Heart right ventricle (tissue), 16 donors: Measurements from ENCODE around the gene ELK3. TPM values are rescaled to one million over a fixed set of nuclear protein-coding genes. Genes with fewer than 3 reads are reported as not detected.

Experiments used
- ATAC-seq, 8 donors: fragments of 200-7000 bp; cut with Tn5 transposase; one replicate each; pipeline ENCODE4 v1.9.1; 2020; ENCODE audit warnings: mild to moderate bottlenecking in 8 of 8, moderate library complexity in 8 of 8, moderate number of reproducible peaks in 1 of 8
- DNase-seq, 2 donors: peaks; one replicate each; pipeline ENCODE4 v3.0.0-alpha.2; 2020
- H3K27ac ChIP-seq, 10 donors: fragments of 200-600 bp; sonication (generic) in 2 of 10; one replicate each; pipeline versions ENCODE4 v1.5.0 to v1.8.0; 2020 to 2022; ENCODE audit warnings: mild to moderate bottlenecking in 3 of 10
- H3K27me3 ChIP-seq, 7 donors: fragments of 200-600 bp; one replicate each; pipeline ENCODE4 v1.8.0; 2021 to 2022; ENCODE audit warnings: mild to moderate bottlenecking in 2 of 7
- H3K36me3 ChIP-seq, 9 donors: fragments of 200-600 bp; sonication (generic) in 1 of 9; one replicate each; pipeline versions ENCODE4 v1.5.0 to v1.8.0; 2020 to 2022; ENCODE audit warnings: mild to moderate bottlenecking in 2 of 9
- H3K4me1 ChIP-seq, 9 donors: fragments of 200-600 bp; sonication (generic) in 1 of 9; one replicate each; pipeline versions ENCODE4 v1.5.0 to v1.8.0; 2020 to 2022; ENCODE audit warnings: mild to moderate bottlenecking in 4 of 9
- H3K4me3 ChIP-seq, 10 donors: fragments of 200-600 bp; sonication (generic) in 2 of 10; one replicate each; pipeline versions ENCODE4 v1.5.0 to v1.8.0; 2020 to 2022; ENCODE audit warnings: mild to moderate bottlenecking in 7 of 10, moderate library complexity in 2 of 10
- H3K9me3 ChIP-seq, 11 donors: fragments of 200-600 bp in 10 of 11; sonication (generic) in 2 of 11; one replicate each; pipeline versions ENCODE4 v1.5.0 to v1.8.0; 2013 to 2022; ENCODE audit warnings: mild to moderate bottlenecking in 2 of 11, control low read depth in 1 of 11, moderate library complexity in 1 of 11
- WGBS, 2 donors: extraction: QIAGEN DNeasy Blood & Tissue Kit; methylation state at CpG; one replicate each; pipeline ENCODE4 v1.1.7; 2013; ENCODE audit warnings: inconsistent platforms in 1 of 2; 5-methylcytosine and 5-hydroxymethylcytosine counted together
- intact Hi-C, 10 donors: fragments of 100-400 bp; cut with DNase I; formaldehyde crosslinking; loops; one replicate each; pipeline versions ENCODE4 v1.11.1 to v1.14.2; 2022
- polyA plus RNA-seq, 2 donors: library from polyadenylated mRNA; stranded (reverse); fragments of 200-250 nt; gene quantifications; one replicate each; pipeline ENCODE4 v1.2.3, GENCODE V29; 2013
- total RNA-seq, 10 donors: library from RNA; stranded (reverse); fragmentation: NEBNext Ultra II Directional in 3 of 10; extraction: Animal tissue kit (Norgen Biotek cat#: 25700) in 3 of 10; gene quantifications; one replicate each; pipeline versions ENCODE4 v1.2.1 to v1.2.4, GENCODE V29; 2021 to 2023
- TF ChIP-seq, protein P1 (sequence below), 9 donors: fragments of 200-600 bp; sonication (generic) in 2 of 9; IDR thresholded peaks; one replicate each; pipeline versions ENCODE4 v1.5.0 to v1.8.0; 2021 to 2022; ENCODE audit warnings: antibody characterized with exemption in 9 of 9, mild to moderate bottlenecking in 5 of 9, moderate library complexity in 1 of 9
- donor health status: Arrhythmogenic right ventricular cardiomyopathy.
- donor health status: ischemic (EF 13 %, LVEDD 7.1; RV severe dilation, severe dysfunction).
- donor health status: healthy with polysubstance abuse.
- donor health status: DM: no; HTN: yes; CAD: no.
- donor health status: DM: no; HTN: no; CAD: no.
- donor health status: ischemic (EF 25% LVEDD 6.9; RV normal size, moderate dysfunction).
- donor health status: ischemic (EF 25% LVEDD 5.7; RV mildly dilated, moderate dysfunction).
- donor health status: healthy.
- donor health status: DM: yes; HTN: yes; CAD: no.
- donor health status: Ischemic cardiomyopathy.
- donor health status: ischemic (EF 35%, LVEDD 5.7; RV mildly dilated, moderate dysfunction).
- donor health status: nonischemic (EF 11% LVEDD 7.7; RV severe dilation, severe dysfunction).
- donor health status: DM: yes; HTN: yes; CAD: no.
- donor health status: PGD.
- donor health status: ischemic (EF 29% LVEDD 5.4; RV normal size, mild dysfunction).
- donor health status: nonischemic (EF 23%, LVEDD 6.1; RV moderate dilation, normal function).

Gene ELK3
- total and polyA plus RNA-seq, 12 donors, result 6.6 to 33.0 (median 21.4) TPM

DNA sequence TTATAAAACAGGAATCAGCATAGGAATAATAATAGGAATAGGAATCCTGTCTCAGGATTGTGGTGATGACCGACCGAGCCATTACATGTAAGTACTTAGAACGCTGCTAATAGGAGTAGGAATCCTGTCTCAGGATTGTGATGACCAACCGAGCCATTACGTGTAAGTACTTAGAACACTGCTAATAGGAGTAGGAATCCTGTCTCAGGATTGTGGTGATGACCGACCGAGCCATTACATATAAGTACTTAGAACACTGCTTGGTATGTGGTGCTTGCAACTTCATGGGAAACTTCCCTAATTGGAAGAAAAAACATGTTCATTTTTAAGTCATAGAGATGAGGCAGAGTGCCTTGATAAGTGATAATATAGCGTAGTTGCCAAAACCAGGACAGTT lies 30.0 kb downstream of the ELK3 start:
- Histone ChIP-seq H3K4me1 (peaks cover 0 to 93% (median 58%) of the 10 kb centered on the region in 9 donors), H3K27me3 (no peaks in the 10 kb centered on the region), H3K9me3 (no peaks in the 10 kb centered on the region), H3K36me3 (peaks cover 0 to 69% (median 0%) of the 10 kb centered on the region in 9 donors), H3K4me3 (no peak overlapping the region), H3K27ac (peak overlapping the region in 5 of 10 donors; percentile 29 to 67 (median 51))
- intact Hi-C loops, result loop anchor here in 2 of 10 donors (5.0 to 10.0 kb wide), 2 partner anchors 178 to 291 kb away; partner anchors contain the start of gene CDK17 (in 1 of the 2)
- WGBS, 2 donors, result 74 to 78% methylated on average over 8 of the region's 8 CpGs
- TF ChIP-seq, protein P1, sequence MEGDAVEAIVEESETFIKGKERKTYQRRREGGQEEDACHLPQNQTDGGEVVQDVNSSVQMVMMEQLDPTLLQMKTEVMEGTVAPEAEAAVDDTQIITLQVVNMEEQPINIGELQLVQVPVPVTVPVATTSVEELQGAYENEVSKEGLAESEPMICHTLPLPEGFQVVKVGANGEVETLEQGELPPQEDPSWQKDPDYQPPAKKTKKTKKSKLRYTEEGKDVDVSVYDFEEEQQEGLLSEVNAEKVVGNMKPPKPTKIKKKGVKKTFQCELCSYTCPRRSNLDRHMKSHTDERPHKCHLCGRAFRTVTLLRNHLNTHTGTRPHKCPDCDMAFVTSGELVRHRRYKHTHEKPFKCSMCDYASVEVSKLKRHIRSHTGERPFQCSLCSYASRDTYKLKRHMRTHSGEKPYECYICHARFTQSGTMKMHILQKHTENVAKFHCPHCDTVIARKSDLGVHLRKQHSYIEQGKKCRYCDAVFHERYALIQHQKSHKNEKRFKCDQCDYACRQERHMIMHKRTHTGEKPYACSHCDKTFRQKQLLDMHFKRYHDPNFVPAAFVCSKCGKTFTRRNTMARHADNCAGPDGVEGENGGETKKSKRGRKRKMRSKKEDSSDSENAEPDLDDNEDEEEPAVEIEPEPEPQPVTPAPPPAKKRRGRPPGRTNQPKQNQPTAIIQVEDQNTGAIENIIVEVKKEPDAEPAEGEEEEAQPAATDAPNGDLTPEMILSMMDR (IDR thresholded peaks at IDR 0.05), result no peak
- ATAC-seq (no peak), DNase-seq (no peak)

DNA sequence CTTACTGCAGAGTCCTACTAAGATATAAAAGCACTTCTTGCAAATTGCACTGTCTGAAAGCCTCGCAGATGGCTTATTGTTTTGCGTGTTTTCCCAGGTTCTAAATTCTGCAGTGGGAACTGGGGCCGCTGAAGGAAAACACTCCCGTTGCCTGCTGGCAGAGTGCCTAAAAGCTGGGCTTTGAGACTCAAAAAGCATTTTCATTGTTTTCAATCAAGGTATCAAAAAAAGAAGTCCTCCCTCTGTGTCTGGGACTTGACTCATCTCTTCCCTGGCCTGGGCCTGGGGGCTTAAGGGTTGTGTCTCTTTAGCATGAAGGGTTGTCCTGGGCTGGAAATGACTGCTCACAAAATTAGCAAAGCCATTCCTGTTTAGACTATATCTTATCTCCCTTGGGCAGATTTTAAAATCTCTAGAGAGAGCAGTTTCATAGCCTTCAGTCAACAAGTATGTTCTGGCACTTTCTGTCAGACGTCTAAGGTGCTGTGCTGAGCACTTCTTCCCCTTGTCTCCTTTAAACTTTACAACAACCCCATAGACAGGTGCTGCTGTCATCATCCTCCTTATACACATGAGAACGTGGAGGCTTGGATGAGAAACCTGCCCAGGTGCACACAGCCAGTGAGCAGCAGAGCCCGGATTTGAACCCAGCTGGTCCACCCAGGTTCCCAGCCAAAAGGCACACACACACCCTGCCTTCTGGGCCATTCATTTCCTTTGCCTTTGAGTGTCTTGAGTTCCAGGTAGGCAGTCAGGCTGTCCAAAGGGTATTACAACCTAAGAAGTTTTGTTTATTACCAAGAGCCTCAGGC lies 31.1 kb downstream of the ELK3 start:
- Histone ChIP-seq H3K9me3 (no peaks in the 10 kb centered on the region), H3K36me3 (peaks cover 0 to 80% (median 0%) of the 10 kb centered on the region in 9 donors), H3K4me3 (no peak overlapping the region), H3K4me1 (peaks cover 0 to 86% (median 51%) of the 10 kb centered on the region in 9 donors), H3K27me3 (no peaks in the 10 kb centered on the region), H3K27ac (peak overlapping the region in 6 of 10 donors; percentile 13 to 67 (median 52))
- intact Hi-C loops, result loop anchor here in 2 of 10 donors (5.0 to 10.0 kb wide), 2 partner anchors 272 to 290 kb away; no protein-coding TSS in a partner anchor
- TF ChIP-seq, protein P1 (IDR thresholded peaks at IDR 0.05), result no peak
- peak in 1 of 2 donors; percentile 81 for DNase-seq
- ATAC-seq, result peak in 5 of 8 donors; percentile 16 to 51 (median 44)
- WGBS, 2 donors, result 30% methylated on average over 7 of the region's 7 CpGs

DNA sequence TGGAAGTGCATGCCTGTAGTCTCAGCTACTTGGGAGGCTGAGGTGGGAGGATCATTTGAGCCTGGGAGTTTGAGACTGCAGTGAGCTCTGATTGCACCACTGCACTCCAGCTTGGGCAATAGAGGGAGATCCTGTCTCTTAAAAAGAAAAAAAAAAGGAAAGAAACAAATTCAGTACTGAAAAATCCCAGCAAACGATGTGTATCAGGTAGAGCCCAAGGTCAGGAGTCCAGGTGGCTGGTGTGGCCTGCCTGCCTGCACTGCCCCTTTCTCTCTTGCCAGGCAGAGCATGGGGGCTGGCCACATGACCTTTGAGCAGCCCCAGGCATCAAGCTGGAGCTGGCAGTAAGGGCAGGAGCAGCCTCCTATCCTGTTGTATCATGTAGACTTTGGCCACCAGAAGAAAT lies 31.8 kb downstream of the ELK3 start:
- no peaks in the 10 kb centered on the region for H3K9me3 ChIP-seq
- TF ChIP-seq, protein P1 (IDR thresholded peaks at IDR 0.05), result no peak
- no peak for ATAC-seq
- no peaks in the 10 kb centered on the region for H3K27me3 ChIP-seq
- peak overlapping the region in 5 of 10 donors; percentile 13 to 67 (median 54) for H3K27ac ChIP-seq
- H3K36me3 ChIP-seq, result peaks cover 0 to 84% (median 0%) of the 10 kb centered on the region in 9 donors
- 67 to 73% methylated on average over 1 of the region's 1 CpG for WGBS, 2 donors
- intact Hi-C loops, result loop anchor here in 2 of 10 donors (5.0 to 10.0 kb wide), 2 partner anchors 271 to 289 kb away; no protein-coding TSS in a partner anchor
- peaks cover 0 to 84% (median 45%) of the 10 kb centered on the region in 9 donors for H3K4me1 ChIP-seq
- no peak overlapping the region for H3K4me3 ChIP-seq
- no peak for DNase-seq

DNA sequence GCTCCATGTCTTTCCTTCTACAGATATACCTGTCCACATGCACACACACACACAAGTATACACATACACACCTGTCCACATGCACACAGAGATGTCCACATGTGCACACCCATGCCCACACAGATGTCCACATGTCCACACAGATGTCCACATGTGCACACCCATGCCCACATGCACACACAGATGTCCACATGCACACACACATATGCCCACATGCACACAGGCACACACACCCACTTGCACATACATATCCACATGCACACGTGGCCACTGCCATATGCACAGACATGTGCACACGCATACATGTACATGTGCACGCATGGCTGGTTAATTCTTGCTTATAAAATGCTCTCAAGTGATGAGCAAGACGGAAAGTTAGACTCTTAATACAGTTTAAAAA lies 32.2 kb downstream of the ELK3 start:
- H3K9me3 ChIP-seq, result no peaks in the 10 kb centered on the region
- TF ChIP-seq, protein P1 (IDR thresholded peaks at IDR 0.05), result no peak
- peaks cover 0 to 85% (median 0%) of the 10 kb centered on the region in 9 donors for H3K36me3 ChIP-seq
- peaks cover 0 to 80% (median 41%) of the 10 kb centered on the region in 9 donors for H3K4me1 ChIP-seq
- whole genome bisulfite sequencing, 2 donors, result 84 to 86% methylated on average over 4 of the region's 4 CpGs
- DNase-seq (no peak), ATAC-seq (no peak)
- no peak overlapping the region for H3K4me3 ChIP-seq
- intact Hi-C loops, result loop anchor here in 2 of 10 donors (5.0 to 10.0 kb wide), 2 partner anchors 271 to 288 kb away; no protein-coding TSS in a partner anchor
- H3K27me3 ChIP-seq, result no peaks in the 10 kb centered on the region
- peak overlapping the region in 1 of 10 donors; percentile 67 for H3K27ac ChIP-seq
